ENCODE results near the gene MITF.

MITF gene

DNA sequence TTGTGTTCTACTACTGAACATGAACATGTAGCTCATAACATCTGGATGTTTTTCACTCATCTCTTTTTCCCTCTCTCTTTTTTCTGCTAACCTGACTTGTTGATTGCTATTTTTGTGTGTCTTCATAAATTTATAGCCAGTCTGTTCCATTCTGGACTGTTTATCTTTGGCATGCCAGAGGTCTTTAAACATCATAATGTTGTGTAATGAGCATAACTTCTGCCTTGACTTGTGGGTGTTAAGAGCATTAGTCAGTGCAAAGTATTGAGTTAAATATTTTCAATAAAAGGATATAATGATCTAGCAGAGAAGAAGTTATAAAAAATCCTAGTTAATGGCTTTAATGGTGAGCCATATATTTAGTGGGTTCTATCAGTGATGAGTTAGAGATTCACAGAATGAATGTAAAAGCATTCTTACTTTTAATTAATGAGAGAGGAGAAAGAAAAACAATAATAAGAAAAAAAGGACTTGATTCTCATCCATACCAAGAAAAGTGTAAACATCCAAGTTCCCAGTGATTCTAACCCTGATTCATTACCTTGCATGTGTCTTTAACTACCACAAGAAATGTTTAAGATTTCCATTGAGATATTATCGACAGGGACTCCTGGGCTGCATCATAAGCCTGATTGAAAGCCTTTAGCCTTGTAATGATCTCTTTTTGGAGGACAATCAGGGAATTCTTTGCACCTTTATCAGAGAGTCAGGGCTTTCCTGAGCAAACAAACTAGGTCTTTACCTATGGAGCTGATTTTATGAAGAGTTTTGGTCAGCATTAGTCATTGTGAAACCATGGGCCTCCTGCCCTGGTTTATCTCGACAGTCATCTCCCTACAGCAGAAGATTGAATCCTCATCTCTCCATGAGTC, 22.9 kb downstream of the MITF start:
- DNase-seq (ENCODE audit: low spot score) = no peak

DNA sequence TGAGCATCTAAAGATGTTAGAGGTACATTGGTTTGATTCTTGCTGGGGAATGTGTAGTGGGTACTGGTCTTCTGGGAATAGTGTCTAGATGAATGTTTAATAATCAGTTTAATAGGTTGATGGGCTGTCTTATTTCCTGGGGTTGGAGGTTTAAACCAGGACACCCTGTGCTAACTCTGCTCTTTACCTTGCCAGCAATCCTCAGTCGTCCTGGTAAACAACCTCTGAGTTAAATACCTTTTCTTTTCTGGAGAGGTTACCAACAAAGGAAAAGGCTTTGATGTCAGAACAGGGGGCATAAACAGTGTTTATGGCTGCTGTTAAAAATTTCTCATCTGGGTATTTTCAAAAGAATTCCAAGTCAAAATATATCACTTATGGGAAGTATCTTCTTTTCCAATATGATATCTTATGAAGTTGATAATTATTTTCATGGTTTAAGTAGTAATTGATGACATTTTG, 23.5 kb downstream of the MITF start:
- no peak for DNase-seq (ENCODE audit: low spot score)

DNA sequence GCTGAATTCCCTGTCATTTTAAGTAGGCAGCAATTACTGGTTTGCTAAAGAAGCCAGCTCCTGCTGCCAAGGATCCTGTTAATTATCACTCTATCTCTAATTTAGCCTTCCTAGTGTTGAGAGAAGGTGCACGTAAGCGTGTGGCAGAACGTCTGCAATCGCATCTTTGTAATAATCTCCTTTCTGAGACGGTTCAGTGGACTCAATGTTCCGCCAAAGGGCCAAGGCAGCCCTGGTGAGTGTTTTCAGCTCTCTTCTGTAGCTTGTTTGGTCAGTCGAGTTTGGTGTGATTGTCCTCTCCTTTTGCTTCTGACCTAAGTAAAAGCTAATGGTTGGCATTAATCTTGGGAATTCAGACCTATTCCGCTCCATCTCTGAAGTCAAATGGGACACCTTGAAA, 24.2 kb downstream of the MITF start:
- no peak for DNase-seq (ENCODE audit: low spot score)

DNA sequence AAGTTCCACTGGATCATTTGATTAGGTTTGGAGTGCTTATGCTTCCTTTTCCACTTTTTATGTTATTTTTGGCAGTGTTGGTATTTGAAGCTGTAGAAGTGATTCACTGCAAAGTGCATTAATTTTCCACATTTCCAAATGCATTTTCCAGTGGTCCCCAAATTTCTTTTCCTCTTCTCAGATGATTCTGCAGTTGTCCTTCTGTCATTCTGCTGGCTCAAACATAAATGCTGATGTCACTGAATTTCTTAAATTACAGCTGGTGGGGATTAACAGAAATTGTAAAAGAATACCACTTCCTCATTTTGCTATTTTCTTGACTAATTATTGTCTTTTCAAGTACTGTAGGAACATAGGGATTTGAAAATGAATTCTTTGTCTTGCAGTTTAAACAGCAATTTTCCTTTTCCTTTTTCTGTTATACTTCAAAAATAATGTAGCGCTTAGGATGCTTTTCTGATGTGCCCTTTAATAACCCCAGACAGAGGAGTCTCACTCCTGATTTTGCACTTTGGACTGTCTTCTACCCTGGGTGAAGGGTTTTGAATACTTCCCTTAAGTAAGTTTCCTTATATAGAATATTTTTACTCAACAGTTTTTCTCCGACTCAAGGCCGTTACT, 25.0 kb downstream of the MITF start:
- no peak for DNase-seq (ENCODE audit: low spot score)

DNA sequence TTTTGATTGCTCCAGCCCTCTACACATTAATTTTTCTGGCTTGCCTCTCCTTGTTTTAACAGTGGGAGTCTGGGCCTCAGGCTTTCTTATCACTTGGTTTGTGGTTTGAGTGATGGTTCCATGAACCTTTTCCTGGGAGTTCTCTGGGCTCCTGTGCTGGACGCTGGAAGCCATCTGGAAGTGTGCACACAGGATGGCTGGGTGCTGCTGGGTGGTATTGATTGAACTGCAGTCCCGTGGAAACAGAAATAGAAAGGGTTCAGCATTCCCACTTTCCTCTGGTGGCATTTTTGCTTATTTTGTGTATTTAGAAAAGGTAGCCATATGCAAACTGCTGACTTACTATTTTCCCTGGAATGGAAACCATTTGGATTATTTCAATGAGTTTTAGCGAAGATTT, 25.6 kb downstream of the MITF start:
- peak; percentile 9 for DNase-seq (ENCODE audit: low spot score)

DNA sequence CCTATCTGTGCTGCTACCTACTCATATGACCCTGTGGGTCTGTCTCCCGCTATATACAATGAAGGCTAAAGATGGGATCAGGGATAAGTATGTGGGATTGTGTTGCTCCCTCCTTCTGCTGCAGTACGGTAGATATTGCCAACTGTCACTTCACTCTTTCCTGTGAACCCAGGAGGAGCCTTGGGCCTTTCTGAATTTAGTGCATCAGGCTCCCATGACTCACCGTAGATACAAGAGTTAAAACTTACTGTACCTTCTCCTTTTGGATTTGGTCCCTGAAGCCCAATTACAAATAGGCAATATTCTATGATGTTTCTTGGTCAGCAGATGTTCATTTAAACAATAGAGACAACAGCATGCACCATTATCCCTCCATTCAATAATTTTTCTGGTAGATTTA, 27.4 kb downstream of the MITF start:
- no peak for DNase-seq (ENCODE audit: low spot score)

DNA sequence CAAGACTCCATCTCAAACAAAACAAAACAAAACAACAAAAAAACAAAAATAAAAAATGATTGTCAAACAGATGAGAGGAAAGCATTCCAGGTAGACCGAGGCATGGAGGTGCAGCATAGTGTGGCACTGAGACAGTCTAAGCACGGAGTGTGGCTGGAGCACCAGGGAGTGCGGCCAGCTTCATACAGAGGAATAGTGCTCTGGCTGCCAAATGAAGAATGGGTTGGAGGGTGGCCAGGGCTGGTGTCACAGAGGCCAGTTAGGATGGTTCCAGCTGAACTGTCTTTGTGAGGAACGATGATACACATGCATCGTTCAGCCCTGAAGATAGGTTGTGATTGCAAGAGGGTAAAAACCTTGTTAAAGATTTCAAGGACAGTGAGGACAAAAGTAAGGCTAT, 28.3 kb downstream of the MITF start:
- DNase-seq (ENCODE audit: low spot score) = peak; percentile 87

DNA sequence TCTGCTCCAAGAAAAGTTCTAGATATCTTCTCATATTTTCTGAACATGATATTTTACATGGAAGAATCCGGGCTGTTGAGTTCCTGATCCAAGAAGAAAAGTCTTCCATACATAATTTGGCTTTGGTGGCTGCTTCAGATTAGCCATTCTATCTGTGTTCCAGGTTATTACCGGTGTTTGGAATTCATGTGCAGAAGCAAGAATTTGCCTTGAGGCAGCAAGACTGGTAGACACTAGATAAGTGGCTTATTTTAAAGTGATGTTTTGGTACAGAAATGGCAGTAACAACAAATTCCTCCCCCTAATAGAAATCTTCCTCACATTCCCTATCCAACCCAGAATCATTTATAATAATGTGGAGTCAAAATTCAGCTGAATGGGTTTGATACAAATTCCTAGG, 29.2 kb downstream of the MITF start:
- no peak for DNase-seq (ENCODE audit: low spot score)

DNA sequence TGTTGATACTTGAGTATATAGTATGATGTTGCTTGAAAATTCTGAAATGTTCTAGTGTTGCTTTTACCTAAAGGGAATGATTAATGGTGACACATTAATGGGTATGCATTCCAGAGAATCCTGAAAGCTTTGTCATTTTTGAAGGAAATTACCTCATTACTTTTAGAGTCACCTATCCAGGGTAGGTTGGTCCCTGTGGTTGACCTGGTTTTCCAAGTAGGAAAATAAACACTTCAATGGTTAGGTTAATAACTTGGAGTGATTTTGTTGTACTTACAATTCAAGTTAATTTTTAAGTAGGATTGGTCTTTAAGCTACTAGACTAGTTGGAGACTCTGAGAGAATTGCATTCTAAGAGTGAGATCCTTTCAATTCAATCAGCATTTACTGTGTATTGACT, 31.0 kb downstream of the MITF start:
- DNase-seq (ENCODE audit: low spot score) = no peak

DNA sequence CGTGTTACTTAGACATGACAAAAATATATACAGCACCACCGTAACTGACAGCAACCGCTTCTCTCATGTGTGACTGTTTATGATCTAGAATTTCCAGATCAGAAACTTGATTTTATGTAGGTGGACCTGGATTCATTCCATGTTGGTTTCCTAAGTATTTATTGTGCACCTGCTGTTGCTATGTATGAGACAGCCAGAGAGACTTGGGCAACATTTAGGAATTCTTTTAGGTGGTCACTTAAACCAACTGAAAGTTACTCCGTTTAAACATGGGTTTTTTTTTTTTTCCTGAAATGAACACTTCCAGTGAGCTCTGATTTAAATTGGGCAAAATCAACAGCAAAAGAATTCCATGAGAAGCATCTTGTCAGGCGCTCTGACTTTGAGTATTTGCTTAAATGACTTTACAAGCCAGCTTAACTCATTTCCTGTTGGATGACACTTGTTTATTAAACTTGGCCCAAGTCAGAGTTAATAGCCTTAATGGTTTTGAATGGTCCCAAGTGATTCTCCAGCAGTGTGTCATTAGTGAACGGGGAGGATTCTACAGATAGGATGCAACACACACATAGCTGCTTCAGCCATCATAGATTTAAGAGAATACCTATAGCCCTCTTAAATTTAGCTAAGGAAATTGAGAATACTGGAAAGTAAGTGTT, 31.8 kb downstream of the MITF start:
- no peak for DNase-seq (ENCODE audit: low spot score)

DNA sequence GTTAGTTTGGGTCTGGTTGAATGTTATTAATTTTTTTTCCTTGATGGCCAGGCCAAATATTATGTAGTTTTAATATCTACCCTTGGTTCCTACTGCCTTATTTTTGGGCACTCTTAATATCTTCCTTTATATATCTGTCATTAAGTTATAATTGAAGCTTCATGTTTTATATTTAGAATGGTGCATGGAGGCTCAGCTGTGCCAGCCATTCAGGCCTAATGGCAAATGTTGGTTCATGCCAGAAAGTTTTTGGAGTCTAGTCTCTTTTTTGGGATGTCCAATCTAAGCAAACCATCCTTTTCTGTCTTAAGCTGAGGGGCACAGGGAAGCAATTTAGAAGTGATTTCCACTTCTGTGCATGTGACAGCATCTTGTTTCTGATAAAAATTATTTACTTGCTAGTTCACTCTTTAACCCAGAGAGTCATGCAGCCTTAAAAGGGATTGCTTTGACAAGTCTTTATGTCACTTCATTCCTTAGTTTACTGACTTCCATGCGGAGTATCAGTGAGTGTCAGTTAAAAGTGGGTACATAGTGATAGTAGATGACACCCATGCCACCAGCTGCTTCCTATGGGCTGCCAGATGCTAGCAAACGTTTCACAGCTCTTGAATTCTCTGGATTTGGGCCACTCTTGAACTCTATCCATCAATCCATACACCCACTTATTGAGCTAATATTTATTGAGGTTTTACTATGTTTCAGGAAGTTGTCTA, 33.0 kb downstream of the MITF start:
- no peak for DNase-seq (ENCODE audit: low spot score)

DNA sequence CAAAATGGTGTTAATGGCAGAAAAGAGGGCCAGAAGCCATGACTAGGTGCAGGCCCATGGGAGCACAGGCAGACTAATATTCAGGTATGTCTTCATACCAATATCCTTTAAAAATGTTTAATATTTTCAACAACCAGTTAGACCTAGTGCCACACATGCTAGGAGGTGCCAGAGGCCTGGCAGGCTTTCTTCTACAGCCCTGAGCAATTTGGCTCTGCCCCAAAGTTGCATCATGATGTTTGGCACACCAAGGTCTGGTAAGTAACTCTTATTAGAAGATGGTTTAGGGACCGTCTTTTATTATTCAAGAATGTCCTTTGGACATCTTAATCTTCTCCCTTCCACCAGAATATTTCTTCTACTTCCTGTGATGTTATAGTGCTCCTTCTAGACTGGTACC, 34.8 kb downstream of the MITF start:
- DNase-seq (ENCODE audit: low spot score) = no peak

DNA sequence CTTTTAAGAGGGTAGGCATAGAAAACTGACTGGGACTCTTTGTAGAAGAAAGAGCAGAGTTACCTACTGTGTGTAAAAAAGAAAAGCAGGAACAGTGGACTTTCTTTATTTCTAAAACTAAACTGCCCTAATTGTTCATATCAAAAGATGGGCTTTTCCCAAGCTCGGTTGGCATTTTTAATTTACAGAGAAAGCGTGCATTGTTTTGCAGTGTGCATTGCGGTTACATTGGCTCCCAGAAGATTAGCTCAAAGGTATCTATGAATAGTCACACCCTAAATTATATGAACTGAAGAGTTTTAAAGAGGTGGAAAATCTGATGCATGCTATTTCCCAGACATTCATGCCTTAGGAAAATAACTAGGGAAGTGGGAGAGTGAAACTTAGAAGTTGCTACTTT, 36.5 kb downstream of the MITF start:
- DNase-seq (ENCODE audit: low spot score) = no peak

DNA sequence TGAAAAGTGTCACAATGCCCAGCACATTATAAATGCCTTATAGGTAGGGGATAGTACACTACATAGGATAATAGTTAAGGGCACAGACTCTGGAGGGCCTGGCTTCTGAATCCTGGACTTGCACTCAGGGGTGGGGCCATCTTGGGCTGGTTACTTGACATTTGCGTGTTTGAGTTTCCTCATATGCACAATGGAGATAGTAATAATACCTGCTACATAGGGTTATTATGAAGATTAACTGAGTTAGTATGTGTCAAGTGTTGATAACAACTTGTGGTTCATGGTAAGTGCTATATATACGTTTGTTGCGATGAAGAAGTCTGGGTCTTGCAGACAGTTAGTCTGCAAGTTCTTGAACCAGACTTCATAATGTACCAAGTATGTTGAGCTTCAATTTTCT, 37.0 kb downstream of the MITF start:
- no peak for DNase-seq (ENCODE audit: low spot score)

DNA sequence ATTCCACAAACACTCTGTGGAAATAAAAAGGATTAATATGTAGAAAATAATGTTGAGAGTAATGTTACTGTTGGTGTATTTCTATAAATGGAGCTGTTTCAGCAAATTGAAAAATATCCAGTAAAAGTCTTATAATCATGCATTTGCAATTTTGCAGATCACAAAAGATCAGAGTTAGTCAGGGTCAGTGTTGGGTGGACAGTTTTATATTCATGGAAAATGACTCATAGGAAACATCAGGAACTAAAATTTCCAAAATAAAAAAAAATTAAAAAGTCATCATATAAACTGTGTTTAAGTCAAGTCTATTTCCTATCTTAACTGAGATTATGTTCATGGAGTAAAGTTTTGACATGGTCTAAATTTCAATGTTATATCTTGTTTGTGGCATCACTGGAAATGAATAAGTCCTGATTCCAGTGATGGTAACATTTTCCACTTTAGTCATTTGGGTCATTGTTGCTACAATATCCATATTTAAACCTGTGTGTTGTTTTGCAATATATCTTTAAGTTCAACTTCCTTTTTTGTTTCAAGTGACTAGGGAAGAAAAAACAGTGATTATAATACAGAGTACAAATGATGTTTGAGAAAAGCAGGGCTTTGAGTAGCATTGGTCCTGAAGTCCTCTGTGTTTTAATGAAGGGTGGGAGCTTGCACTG, 37.8 kb downstream of the MITF start:
- no peak for DNase-seq (ENCODE audit: low spot score)

DNA sequence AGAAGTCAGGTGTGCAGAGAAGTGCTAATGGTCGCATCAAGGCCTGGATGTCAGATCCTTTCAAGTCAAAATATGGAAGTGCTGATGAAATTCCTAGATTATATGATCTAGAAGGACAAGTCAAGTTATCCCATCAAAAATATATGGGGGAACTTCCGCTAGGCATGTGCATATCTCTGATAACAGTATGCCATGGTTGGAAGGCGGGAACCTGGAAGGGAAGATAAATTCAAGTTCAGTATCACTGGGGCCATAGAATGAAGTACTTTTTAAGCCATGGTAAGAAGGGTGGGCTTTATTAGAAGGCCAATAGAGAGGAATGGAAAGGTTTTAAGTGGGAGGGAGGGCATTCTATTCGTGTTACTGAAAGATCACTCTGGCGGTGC, 38.3 kb downstream of the MITF start:
- DNase-seq (ENCODE audit: low spot score) = no peak

DNA sequence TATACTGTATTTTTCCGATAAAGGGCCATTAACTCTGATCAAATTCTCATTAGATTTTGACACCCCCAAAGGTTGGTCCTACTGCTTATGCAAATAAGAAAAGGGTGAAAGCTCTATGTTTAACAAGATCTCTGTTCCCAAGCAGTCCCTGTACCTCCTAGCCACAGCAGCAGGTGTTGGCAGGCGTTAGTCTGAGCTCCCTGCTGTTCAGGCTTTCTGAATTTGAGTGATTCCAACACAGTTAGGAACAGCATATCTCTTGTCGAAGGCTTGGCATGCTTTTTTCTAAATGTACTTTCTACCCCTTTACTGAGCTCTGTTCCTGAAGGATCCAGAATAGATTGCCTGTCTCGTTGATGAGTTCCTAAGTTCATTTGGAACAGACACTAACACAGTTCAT, 42.3 kb downstream of the MITF start:
- DNase-seq (ENCODE audit: low spot score) = no peak

DNA sequence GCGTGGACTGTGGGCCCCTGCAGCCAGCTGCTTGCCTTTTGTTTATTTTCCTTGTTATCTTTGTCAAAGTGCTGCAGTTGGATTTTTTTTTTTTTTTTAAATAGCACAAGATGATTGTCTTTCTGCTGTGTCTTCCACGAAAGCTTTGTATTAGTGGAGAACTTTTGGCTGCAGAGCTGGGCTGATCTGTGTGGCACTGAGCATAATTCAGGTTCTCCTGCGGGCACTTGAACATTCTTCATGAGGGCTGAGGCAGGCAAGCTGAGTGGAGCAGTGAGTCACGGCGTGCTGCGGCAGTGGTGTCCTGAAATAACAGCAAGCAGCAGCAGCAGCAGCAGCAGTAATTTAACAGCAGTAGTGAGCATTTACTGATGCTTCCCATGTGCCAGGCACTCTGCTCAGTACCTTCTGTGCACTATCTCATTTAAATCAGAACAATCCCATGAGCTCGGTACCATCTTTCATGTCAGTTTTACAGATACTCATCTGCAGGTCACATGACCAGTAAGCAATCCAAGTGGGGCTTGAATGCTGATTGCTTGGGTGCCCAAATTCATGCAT, 45.8 kb downstream of the MITF start:
- peak; percentile 59 for DNase-seq (ENCODE audit: low spot score)

DNA sequence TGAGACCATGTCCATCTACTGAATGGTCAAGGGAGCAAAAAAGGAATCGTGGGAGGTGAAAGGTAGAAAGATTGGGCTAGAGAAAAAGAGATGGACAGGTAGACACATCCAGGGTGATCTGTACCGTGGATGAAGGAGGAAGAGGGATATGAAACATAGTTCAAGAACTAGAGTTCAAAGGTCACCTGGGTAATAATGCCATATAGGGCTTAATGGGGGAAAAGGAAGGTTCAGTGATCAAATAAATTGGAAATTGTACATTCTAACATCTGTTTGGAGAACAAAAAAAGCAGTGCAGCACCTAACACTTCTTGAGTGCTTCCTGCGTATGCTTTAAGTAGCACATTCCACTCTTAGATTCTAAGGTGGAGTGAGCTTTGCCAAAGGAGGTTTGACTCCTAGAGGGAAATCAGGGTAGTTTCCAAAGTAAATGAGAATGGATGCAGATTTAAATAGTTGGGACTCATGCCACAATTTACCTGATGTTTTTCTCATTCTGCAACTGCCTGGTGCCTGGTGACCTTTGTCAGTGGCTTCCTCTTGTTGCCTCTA, 46.6 kb downstream of the MITF start:
- DNase-seq (ENCODE audit: low spot score) = no peak

DNA sequence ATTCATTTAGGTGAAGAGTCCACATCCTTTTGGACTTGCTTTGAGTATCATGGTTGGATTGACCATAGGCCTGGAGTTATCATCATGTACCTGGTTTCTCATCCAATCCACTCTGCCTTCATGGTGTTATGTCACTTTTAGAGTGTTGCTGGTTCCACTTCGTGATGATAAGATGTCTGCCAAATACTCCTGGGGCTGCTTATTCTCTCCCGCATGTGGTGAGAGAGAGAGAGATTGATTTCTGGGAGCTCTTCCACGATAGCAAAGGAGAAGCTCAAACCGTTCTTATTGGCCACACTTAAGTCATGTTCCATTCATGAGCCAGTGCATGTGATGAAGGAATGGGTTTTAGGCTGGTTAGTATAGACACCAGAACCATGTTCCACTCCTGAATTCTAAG, 47.6 kb downstream of the MITF start:
- no peak for DNase-seq (ENCODE audit: low spot score)

DNA sequence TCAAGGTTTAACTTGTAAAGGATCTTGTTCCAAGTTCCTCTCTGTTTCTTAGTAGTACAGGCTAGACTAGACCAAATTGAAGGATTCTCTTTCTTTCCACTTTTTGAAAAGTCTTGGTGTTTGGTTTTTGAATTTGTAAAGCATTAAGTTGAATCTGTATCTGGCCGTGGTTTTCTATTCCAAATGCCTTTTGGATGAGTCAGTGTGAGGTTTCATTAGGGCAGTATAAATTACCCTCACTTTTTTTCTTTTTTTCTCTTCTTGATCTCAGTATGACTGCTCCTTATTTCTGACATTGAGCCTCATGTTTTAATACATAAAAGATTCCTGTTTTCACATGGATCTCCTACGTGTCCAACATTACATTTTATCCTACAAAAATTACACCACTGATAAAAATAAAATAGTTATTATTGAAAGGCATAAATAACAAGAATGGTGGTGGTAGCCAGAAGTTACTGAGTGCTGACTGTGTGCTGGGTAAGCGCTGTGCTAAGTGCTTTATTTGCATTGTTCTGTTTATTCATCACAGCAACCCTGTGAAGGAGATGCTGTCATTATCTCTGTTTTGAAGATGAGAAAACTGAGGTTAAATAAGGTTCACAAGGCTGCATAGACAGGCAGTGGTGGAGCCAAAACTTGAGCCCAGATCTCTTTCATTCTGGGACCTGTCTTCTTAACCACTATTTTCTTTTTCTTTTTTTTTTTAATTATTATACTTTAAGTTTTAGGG, 48.3 kb downstream of the MITF start:
- DNase-seq (ENCODE audit: low spot score) = no peak

All from putamen (tissue), 1 donor.